Measurements from ENCODE around the gene LAMA1.

Gene LAMA1

DNA sequence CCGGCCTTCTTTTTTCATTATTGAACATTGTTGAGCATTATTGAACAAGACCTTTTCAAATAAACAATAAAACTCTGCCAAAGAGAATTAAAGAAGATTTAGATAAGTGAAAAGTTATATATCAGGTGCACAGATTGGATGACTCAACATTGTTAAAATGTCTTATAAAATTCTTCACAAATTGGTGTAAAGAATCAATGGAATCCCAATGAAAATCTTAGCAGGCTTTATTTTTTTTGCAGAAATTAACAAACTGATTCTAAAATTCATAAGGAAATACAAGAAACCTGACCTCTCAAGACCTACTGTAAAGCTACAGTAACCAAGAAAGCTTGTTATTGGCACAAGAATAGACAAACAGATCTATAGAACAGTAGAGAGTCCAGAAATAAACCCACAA, 70.3 kb downstream of the LAMA1 start:
- no peak for DNase-seq (ENCODE audit: low read depth)

- DNase-seq (ENCODE audit: low read depth), result no peak
Measured at GRCh38 chr18:7038330-7038851, 79.2 kb downstream of the LAMA1 start.

GRCh38 chr18:7037470-7037869, 80.1 kb downstream of the LAMA1 start:
- no peak for DNase-seq (ENCODE audit: low read depth)

DNA sequence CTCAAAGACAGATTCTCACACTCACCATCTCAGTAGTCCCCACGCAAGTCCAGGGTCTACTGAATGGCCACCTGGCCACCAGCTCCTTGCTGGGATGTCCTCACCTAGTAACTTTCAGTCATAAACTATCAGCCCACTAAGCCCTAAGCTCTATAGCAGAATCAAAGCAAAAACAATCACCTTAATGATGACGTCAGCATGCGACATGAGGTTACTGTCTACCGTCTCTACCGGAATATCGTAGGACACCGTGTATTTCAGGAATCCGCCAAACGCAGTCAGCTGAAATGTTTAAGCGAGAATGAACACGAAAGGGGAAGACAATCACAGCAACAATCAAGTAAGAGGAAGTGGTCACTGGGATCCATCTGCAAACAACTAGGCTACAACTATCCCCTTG, 81.8 kb downstream of the LAMA1 start:
- no peak for DNase-seq (ENCODE audit: low read depth)

- no peak for DNase-seq (ENCODE audit: low read depth)
Measured at GRCh38 chr18:7034924-7035323, 82.7 kb downstream of the LAMA1 start.

DNA sequence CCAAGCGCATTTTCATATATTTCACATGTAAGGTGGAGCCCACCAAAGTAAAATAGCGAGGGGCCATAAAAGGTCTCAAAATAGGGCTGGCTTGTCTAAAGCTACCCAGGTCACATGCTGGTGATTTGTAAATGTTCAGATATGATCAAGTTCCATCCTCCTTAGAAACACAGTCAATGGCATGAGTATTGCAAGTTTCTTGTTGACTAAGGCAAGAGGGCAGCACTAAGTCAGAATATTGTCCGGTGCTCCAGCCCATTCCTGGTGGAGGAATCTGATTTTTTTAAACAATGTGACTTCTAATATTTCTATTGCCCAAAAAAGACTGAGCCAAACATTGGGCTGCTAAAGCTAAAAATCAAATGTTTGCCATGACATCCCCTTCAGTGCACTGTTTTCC, 85.1 kb downstream of the LAMA1 start:
- DNase-seq (ENCODE audit: low read depth), result no peak

GRCh38 chr18:7028625-7029024, 89.0 kb downstream of the LAMA1 start:
- DNase-seq (ENCODE audit: low read depth), result no peak

DNA sequence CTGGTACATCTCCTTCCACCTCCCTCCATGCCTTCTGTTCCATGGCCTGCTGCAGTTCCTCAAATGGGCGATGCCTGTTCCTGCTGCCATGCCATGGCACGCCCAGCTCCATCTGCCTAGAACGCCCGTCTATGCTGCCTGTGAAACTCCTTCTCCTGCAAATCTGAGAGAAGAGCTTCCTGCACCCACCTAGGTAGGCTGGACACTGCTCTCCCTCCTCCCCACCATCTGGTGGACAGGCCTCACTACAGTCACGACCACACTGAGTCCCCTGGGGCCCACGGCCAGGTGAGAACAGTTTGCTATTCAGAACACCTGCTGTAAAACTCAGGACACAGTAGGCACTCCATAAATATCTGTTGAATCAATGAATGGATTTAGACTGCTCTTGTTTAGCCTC, 92.4 kb downstream of the LAMA1 start:
- no peak for DNase-seq (ENCODE audit: low read depth)

DNA sequence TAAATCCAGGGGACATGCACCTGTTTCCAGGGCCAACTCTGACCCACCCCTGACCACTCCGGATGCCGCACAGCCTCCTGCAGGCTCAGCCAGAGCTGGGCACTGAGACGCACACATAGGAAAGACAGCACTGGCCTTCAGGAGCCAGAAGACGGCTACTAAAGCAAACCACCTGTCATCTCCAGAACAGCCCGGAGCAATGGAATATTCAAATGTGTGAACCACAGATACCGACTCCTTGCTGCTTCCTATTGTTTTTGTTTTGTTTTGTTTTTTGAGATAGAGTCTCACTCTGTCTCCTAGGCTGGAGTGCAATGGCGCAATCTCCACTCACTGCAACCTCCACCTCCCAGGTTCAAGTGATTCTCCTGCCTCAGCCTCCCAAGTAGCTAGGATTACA, 94.0 kb downstream of the LAMA1 start:
- DNase-seq (ENCODE audit: low read depth), result no peak

DNA sequence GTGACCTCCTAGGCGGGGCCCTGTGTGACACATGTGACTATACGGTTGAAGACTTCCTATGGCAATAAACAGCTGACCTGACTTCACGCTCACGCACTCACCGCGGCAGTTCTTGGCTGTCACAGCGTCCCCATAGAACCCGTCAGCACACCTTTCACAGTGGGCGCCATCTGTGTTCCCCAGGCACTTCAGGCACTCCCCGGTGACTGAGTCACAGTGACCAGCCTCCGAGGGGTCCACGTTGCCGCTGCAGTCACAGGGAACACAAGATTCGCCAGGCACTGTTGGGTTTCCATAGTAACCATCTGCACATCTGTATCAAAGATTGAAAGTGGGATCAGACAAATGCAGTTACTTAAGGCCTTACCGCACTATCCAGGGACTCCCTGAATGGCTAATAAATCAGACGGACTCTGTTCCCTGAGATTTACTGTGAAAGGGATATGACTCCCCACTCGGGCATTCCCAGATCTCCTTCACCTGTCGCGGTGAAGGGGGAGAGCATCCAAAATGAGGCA, 94.5 kb downstream of the LAMA1 start:
- DNase-seq (ENCODE audit: low read depth), result no peak

DNA sequence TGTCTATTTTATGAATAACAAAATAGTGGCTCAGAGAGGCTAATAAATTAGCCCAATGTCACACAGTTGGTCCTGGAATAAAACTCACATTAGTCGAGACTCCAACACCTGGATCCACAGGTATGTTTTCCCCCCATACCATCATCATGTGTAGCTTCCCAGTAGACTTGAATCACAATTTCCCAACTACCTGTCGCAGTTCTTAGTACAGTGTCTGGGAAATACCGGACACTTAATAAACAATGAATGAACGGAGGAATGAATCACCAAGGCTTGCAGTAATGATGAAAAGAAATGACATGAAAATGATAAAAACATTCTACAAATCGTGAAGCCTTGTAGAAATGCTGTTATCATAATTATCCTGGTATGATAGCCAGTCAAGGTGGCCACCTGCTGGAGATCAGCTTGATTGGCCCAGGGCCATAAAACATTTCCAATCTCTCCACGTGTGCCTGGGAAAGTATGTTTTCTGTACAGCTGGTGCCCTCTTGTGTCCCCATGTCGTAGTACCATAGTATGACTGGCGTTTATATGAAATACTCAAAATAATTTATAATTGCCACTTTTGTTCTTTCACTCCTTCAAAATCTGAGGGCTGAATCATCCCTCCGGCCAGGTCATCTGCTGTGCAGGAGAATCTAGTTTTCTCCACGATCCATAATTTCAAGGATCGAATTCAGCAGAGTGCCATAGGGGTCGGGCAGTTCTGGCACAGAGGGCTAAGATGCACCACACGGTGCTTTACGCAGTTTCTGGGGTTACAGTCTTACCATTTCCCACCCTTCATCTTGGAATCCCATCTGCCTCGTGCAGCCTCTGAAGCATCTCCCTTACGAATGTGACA, 95.4 kb downstream of the LAMA1 start:
- DNase-seq (ENCODE audit: low read depth), result no peak

DNA sequence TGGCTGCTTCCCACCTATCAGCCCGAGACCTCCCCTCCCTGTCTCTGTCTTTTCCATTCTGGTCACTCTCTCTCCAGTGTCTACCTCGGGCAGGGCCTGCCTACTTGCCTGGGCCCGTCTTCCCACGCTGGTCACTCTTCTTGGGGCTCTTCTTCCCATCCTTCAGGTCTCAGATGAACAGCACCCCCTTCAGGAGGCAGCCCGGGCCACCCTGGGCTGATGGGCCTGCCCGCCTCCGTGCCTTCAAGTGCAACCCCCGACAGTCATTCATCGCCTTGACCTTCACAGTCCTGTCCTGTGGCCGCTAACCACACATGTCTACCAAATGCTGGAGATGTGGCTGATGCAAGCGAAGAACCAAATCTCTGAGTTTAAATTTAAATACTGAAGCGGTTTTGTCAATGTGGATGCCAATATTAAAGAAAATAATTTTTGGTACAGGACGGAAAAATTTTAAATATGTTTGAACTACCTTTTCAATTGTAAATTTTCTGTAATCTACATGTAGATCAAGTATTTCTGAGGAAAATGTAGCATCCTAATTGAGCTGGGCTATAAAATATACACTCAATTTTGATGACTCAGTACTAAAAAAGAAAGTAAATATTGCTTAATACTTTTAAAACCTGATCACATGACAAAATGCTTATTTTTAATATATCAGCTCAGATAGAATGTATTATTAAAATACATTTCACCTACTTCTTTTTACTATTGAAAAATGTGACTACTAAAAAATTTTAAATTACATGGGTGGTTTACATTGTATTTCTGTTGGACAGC, 96.4 kb downstream of the LAMA1 start:
- DNase-seq (ENCODE audit: low read depth), result no peak

GRCh38 chr18:7017013-7017412, 100.6 kb downstream of the LAMA1 start:
- no peak for DNase-seq (ENCODE audit: low read depth)

DNA sequence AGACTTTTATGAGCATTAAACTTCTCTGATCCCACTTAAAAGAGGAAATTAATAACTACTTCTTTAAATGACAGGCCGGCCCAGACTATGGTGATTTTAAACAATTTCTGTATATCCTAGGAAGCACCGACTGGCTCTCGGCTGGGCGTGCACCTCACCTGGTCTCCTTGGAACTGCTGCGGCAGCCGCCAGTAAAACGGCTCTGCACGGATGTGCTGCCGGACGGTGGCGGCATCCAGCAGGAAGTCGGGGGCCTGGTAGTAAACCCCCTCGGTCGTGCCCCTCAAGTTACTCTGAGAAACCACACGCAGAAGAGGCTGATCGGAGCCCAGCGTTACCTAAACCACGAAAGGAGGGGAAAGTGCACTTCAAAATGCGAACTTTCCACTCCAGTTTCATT, 106.5 kb downstream of the LAMA1 start:
- DNase-seq (ENCODE audit: low read depth), result no peak

- no peak for DNase-seq (ENCODE audit: low read depth)
Measured at GRCh38 chr18:7004009-7004408, 113.6 kb downstream of the LAMA1 start.

- DNase-seq (ENCODE audit: low read depth), result no peak
Measured at GRCh38 chr18:7002107-7002506, 115.5 kb downstream of the LAMA1 start.

DNA sequence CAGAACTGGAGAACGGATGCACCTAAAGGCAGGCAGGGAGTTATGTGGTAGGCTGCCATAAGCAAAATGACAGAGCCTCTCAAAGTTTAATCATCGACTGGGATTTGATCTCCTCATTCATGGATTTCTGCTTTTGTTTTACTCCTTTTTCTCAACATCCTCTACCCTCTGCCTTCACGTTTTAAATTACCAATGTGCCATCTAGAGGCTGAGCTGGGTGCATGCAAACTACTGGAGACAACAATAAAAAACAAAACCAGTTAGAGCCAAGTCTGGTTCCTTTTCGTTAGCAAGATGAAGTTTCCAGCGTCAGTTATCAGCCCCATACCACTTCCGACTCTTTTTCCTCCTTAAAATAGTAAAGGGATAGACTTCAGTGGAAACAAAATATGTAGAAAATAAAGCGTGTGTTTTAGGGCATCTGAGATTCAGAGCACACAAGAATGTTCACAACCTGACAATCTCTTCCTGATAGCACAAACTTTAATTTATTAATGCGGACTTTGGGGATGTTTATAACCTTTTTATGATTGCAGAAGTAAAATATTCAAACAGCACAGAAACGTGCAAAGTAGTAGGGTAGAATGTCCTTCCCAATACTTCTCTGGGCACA, 117.0 kb downstream of the LAMA1 start:
- no peak for DNase-seq (ENCODE audit: low read depth)

GRCh38 chr18:6997808-6998207, 119.8 kb downstream of the LAMA1 start:
- DNase-seq (ENCODE audit: low read depth), result no peak

DNA sequence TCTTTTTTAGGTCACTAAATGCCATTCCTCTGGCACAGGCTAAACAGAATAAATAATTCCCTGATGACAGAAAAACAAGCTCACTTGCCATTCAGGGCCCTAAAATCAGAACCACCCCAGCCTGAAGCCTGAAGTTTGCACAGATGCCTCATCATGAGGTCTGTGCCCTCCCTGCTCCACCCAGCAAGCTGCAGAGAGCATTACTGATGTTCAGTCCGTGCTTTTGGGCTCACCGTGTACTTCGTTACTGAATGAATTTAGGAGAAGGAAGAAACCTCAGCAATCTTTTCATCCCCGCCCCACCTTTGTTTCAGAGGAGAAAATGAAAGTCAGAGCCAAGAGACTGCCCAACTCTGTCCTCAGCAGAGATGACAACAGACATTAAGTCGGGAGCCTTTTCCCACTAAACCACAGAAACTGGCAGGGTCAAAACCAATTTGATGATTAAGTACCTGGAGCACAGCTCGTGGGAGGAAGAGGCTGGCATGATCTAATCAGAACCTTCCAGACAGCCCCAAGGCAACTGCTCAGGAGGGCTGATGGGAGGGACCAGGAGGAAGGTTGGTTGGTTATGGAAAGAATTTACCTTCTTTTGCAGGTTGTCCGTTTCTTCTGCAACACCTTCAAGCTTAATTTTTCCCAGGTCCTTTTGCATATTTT, 122.7 kb downstream of the LAMA1 start:
- no peak for DNase-seq (ENCODE audit: low read depth)

DNA sequence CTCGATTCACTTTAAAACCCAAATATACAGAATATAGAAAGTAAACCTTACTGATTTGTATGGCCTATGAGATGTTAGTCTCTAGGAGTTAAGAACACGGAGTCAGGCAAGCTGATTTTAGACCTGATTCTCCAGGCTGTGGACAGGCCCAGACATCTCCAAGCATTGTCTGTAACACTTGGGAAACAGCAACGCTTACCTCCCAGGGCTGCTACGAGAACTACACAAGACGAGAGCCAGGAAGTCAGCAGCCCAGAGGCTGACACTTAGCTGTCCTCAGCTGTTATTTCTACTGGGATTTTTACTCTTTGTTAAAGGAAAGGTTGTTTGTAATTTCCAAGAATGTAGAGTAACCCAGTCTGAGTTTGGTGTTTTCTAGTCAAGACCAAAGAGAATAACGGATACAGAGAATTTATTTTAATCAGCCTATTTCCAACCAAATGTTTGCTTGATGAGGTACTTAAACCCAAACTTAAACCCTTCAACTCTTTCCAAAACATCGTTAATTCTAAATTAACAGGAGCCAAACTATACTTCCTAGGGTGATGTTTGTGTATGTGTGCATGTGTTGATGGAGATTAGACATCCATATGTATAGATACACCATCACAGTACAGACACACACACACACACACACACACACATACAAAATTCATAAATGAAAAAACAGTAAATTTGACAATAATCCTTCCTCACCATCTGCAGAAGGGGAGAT, 123.4 kb downstream of the LAMA1 start:
- no peak for DNase-seq (ENCODE audit: low read depth)

DNA sequence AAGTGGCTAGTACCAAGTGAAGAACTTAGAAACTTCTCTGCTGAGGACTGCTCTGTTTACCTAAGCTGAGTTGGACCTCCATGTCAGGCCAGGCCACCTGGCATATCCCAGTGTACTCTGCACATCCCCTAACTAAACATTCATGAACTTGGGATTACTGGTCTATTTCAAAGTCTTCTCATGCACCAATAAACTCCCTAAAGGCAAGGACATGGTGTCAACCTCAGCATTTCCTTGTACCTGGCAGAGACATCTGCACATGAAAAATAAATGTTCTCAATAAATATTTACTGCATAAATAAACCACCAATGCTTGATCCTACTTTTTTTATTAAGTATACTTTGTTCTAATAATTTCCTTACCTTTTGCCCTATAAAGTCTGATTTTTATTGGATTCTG, 124.8 kb downstream of the LAMA1 start:
- no peak for DNase-seq (ENCODE audit: low read depth)
